Pancreas (tissue), 10 donors: ENCODE measurements around the gene SLC39A11. TPM values are rescaled to one million over a fixed set of nuclear protein-coding genes. Genes with fewer than 3 reads are reported as not detected.
A peak's percentile ranks its signal among the peaks of the same experiment; 100 is the strongest.

Source experiments
- ATAC-seq, 4 donors: fragments of 200-7000 bp; cut with Tn5 transposase; one replicate each; pipeline versions ENCODE4 v1.8.0 to v1.9.1; 2020; ENCODE audit warnings: mild to moderate bottlenecking in 4 of 4, moderate library complexity in 4 of 4
- DNase-seq, 6 donors: peaks; one replicate each; pipeline ENCODE4 v3.0.0-alpha.2; 2020
- FAIRE-seq: peaks from 2 replicates; lab custom pipeline; 2012; peaks lifted over from hg19 to GRCh38; lab: Jason Lieb, UNC
- H3K27ac ChIP-seq, 4 donors: fragments of 200-600 bp; sonication (generic); 1 replicate in 3 of 4; 2 replicates in 1 of 4; pipeline versions ENCODE4 v1.5.0 to v1.8.0; 2020
- H3K27me3 ChIP-seq, 4 donors: fragments of 200-600 bp; one replicate each; pipeline ENCODE4 v1.8.0; 2021
- H3K36me3 ChIP-seq, 3 donors: fragments of 200-600 bp; sonication (generic) in 1 of 3; one replicate each; pipeline versions ENCODE4 v1.5.0 to v1.8.0; 2020 to 2021
- H3K4me1 ChIP-seq, 3 donors: fragments of 200-600 bp; one replicate each; pipeline ENCODE4 v1.8.0; 2021
- H3K4me3 ChIP-seq, 4 donors: fragments of 200-600 bp; sonication (generic) in 2 of 4; one replicate each; pipeline versions ENCODE4 v1.5.0 to v1.8.0; 2020 to 2021
- H3K9me3 ChIP-seq, 4 donors: fragments of 200-600 bp; one replicate each; pipeline ENCODE4 v1.8.0; 2021
- WGBS, 2 donors: extraction: QIAGEN DNeasy Blood & Tissue Kit; methylation state at CpG; one replicate each; pipeline ENCODE4 v1.1.7; 2013; 5-methylcytosine and 5-hydroxymethylcytosine counted together
- intact Hi-C, 3 donors: fragments of 100-400 bp; cut with DNase I; formaldehyde crosslinking; loops; one replicate each; pipeline versions ENCODE4 v1.11.1 to v1.14.2; 2022
- polyA plus RNA-seq, 2 donors: library from polyadenylated mRNA; stranded (reverse); fragments of 200-250 nt; gene quantifications; one replicate each; pipeline ENCODE4 v1.2.3, GENCODE V29; 2013
- total RNA-seq, 6 donors: library from RNA; stranded (reverse); fragmentation: NEBNext Ultra II Directional in 4 of 6; extraction: Animal tissue kit (Norgen Biotek cat#: 25700) in 4 of 6; gene quantifications; one replicate each; pipeline versions ENCODE4 v1.2.1 to v1.2.4, GENCODE V29; 2021 to 2023
- TF ChIP-seq, protein P1 (sequence below), 4 donors: fragments of 200-600 bp; sonication (generic) in 3 of 4; IDR thresholded peaks; one replicate each; pipeline versions ENCODE4 v1.5.0 to v1.8.0; 2021; ENCODE audit warnings: antibody characterized with exemption in 4 of 4
- donor health status: healthy with polysubstance abuse.
- donor health status: DM: no; HTN: no; CAD: no; lungs with moderate emphysema.
- donor health status: DM: no; HTN: no; CAD: no.
- donor health status: control.
- donor health status: control.
- donor health status: Bipolar disorder and iron deficiency.
- donor health status: DM: yes; HTN: yes; CAD: no.
- donor health status: DM: no; HTN: no; CAD: no.
- donor health status: DM: no; HTN: no; CAD: no.
- donor health status: DM: yes; HTN: yes; CAD: no.

SLC39A11 gene
- total and polyA plus RNA-seq, 8 donors = 7.9 to 32.9 (median 19.9) TPM

DNA sequence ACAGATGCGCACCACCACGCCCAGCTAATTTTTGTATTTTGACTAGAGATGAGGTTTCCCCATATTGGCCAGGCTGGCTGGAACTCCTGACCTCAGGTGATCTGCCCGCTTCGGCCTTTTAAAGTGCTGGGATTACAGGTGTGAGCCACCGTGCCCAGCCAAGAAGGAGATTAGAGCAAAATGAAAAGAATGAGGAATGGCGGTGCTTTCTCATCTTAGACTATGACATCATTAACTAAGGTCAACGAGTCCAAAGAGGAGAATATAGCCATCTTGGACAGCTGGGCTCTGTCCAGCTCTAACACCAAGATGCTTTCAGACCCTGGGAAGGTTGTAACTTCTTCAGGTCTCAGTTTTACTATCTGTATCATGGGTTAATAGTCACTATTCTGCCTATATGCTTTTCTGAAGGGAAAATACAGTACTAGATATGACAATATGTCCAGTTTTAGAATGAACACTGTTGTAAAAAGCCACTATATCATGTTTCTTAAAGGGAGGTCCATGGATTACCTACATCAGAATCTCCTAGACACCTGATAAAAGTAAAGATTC lies 76.7 kb downstream of the SLC39A11 start:
- TF ChIP-seq, protein P1, sequence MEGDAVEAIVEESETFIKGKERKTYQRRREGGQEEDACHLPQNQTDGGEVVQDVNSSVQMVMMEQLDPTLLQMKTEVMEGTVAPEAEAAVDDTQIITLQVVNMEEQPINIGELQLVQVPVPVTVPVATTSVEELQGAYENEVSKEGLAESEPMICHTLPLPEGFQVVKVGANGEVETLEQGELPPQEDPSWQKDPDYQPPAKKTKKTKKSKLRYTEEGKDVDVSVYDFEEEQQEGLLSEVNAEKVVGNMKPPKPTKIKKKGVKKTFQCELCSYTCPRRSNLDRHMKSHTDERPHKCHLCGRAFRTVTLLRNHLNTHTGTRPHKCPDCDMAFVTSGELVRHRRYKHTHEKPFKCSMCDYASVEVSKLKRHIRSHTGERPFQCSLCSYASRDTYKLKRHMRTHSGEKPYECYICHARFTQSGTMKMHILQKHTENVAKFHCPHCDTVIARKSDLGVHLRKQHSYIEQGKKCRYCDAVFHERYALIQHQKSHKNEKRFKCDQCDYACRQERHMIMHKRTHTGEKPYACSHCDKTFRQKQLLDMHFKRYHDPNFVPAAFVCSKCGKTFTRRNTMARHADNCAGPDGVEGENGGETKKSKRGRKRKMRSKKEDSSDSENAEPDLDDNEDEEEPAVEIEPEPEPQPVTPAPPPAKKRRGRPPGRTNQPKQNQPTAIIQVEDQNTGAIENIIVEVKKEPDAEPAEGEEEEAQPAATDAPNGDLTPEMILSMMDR (IDR thresholded peaks at IDR 0.05) = no peak
- Histone ChIP-seq H3K27ac (no peak overlapping the region), H3K4me1 (no peaks in the 10 kb centered on the region), H3K4me3 (no peak overlapping the region), H3K36me3 (no peaks in the 10 kb centered on the region), H3K9me3 (no peaks in the 10 kb centered on the region), H3K27me3 (no peaks in the 10 kb centered on the region)
- no peak for DNase-seq
- FAIRE-seq = no peak
- ATAC-seq = no peak
- intact Hi-C loops = no loop called here
- WGBS, 2 donors = 93 to 94% methylated on average over 7 of the region's 7 CpGs

DNA sequence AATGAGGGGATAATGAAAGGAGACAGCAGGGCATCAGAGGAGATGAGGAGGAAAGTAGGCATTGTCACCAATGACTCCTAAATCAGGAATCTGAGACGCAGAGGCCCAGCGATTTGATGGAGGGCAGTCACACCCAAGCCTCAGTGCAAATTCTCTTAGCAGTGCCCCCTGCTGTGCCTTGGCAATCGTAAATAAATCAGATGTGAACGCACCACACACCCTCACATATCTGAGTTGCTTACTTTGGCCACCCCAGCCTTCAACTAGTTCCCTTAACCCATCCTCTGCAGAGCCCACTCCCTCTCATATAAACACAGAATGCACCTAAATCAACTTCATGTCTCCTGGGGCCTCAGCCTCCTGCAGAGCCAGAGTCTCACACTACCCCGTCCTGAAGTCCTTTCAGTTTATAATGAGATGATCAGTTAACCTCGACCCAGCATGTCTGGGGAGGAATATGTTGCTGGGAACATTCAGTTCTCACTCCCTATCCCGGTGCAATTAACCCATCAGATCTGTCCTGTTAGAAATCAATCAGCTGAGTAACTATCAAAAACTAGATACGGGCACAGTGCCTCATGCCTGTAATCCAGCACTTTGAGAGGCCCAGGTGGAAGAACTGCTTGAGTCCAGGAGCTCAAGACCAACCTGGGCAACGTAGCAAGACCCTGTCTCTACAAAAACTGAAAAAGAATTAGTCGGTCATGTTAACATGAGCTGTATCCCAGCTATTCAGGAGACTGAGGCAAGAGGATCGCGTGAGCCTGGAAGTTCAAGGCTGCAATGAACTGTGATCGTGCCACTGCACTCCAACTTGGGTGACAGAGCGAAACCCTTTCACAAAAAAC lies 78.4 kb downstream of the SLC39A11 start:
- DNase-seq (no peak), ATAC-seq (peak in 1 of 4 donors; percentile 34), FAIRE-seq (no peak)
- H3K9me3 ChIP-seq = no peaks in the 10 kb centered on the region
- WGBS, 2 donors = 82% methylated on average over 14 of the region's 14 CpGs
- no peaks in the 10 kb centered on the region for H3K4me1 ChIP-seq
- H3K27ac ChIP-seq = no peak overlapping the region
- H3K27me3 ChIP-seq = no peaks in the 10 kb centered on the region
- TF ChIP-seq, protein P1 (IDR thresholded peaks at IDR 0.05) = no peak
- no peaks in the 10 kb centered on the region for H3K36me3 ChIP-seq
- no peak overlapping the region for H3K4me3 ChIP-seq
- intact Hi-C loops = no loop called here

DNA sequence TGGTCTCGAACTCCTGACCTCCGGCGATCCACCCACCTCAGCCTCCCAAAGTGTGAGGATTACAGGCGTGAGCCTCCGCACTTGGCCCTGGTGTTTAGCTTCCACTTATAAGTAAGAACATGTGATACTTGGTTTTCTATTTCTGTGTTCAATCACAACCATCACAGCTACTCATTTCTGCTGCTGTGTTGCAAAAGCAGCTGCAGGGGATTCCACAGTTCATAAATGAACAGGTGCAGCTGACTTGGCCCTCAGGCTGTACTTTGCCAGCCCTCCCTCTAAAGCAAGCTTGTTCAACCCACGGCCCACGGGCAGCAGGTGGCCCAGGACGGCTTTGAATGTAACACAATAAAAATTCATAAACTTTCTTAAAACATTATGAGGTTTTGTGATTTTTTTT lies 79.2 kb downstream of the SLC39A11 start:
- TF ChIP-seq, protein P1 (IDR thresholded peaks at IDR 0.05) = no peak
- FAIRE-seq (no peak), ATAC-seq (no peak), DNase-seq (no peak)
- Histone ChIP-seq H3K4me3 (no peak overlapping the region), H3K27ac (no peak overlapping the region), H3K4me1 (no peaks in the 10 kb centered on the region), H3K9me3 (no peaks in the 10 kb centered on the region), H3K27me3 (no peaks in the 10 kb centered on the region), H3K36me3 (no peaks in the 10 kb centered on the region)
- intact Hi-C loops = no loop called here
- 89 to 90% methylated on average over 8 of the region's 8 CpGs for WGBS, 2 donors

DNA sequence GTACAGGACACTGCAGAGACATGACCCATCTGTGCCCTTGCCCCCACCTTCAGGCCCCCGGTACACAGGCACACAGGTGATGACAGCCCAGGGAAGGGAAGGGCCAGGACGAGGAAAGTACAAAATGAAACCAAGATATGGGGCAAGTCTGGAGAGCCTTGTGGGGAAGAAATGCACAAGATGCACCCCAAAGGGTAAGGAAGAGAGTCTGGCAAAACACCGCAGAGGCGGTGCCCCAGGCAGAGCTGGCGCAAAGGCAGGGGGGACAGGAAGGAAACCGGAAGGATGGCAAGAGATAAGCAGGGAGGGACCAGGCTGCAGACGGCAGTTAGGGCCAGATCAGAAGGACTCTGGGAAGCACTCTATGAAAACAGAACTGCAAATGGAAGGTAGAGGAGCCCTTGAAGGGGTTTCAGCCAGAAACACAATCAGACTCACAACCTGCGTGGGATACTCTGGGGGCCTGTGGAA lies 81.4 kb downstream of the SLC39A11 start:
- Histone ChIP-seq H3K27me3 (no peaks in the 10 kb centered on the region), H3K9me3 (no peaks in the 10 kb centered on the region), H3K4me3 (no peak overlapping the region), H3K36me3 (no peaks in the 10 kb centered on the region), H3K27ac (no peak overlapping the region), H3K4me1 (no peaks in the 10 kb centered on the region)
- ATAC-seq = no peak
- TF ChIP-seq, protein P1 (IDR thresholded peaks at IDR 0.05) = no peak
- intact Hi-C loops = no loop called here
- no peak for DNase-seq
- 87 to 93% methylated on average over 8 of the region's 8 CpGs for WGBS, 2 donors
- no peak for FAIRE-seq

DNA sequence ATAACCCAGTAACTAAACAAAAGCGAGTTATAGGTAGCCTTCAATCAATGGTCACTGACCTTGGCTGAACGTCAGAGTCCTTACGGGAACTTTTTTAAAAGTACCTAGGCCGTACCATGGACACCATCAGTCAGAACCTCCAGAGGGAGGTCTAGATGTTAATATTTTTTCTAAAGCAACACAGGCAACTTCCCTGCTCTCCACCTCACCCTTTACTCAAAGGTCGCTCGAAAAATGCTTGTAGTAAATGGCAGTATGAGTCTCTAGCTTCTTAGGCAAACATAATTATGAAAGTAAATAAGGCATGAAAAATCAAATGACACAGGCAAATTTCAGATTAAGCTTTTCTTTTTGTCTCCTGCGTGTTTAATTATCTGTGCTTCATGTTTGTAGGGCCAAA lies 82.1 kb downstream of the SLC39A11 start:
- no peaks in the 10 kb centered on the region for H3K27me3 ChIP-seq
- no peak overlapping the region for H3K27ac ChIP-seq
- ATAC-seq (peak in 3 of 4 donors; percentile 21 to 27 (median 25)), DNase-seq (no peak), FAIRE-seq (no peak)
- H3K36me3 ChIP-seq = no peaks in the 10 kb centered on the region
- H3K4me3 ChIP-seq = no peak overlapping the region
- 62 to 64% methylated on average over 7 of the region's 7 CpGs for WGBS, 2 donors
- no peaks in the 10 kb centered on the region for H3K4me1 ChIP-seq
- H3K9me3 ChIP-seq = no peaks in the 10 kb centered on the region
- TF ChIP-seq, protein P1 (IDR thresholded peaks at IDR 0.05) = no peak
- intact Hi-C loops = no loop called here
